GM21367 (cell line): ENCODE measurements around the gene CAPZB.
"Not testable (repeated sequence)": the region's sequence is repeated elsewhere in the genome, so short reads cannot be mapped to it uniquely, and the experiment has no call there.

ENCODE experiments used
- ATAC-seq: cut with Tn5 transposase; IDR thresholded peaks from one replicate; pipeline ENCODE4 v1.9.1; 2021; ENCODE audit not compliant: unreplicated experiment

CAPZB gene

GRCh38 chr1:19499887-19500286, 14.5 kb upstream of the CAPZB start:
- not testable (repeated sequence) for ATAC-seq

- ATAC-seq = not testable (repeated sequence)
Observed at GRCh38 chr1:19497443-19497842, 12.1 kb upstream of the CAPZB start.

- ATAC-seq = no peak
Observed at GRCh38 chr1:19496527-19496874, 11.2 kb upstream of the CAPZB start.

GRCh38 chr1:19495799-19496526, 10.6 kb upstream of the CAPZB start:
- ATAC-seq = no peak

- no peak for ATAC-seq
Observed at GRCh38 chr1:19495000-19495656, 9.8 kb upstream of the CAPZB start.

- no peak for ATAC-seq
Observed at GRCh38 chr1:19493547-19493946, 8.2 kb upstream of the CAPZB start.

- no peak for ATAC-seq
Observed at GRCh38 chr1:19489996-19490395, 4.7 kb upstream of the CAPZB start.

GRCh38 chr1:19488136-19488535, 2.8 kb upstream of the CAPZB start:
- ATAC-seq = no peak

- no peak for ATAC-seq
Observed at GRCh38 chr1:19484798-19485361, 459 bp downstream of the CAPZB start.

- no peak for ATAC-seq
Observed at GRCh38 chr1:19484338-19484797, 971 bp downstream of the CAPZB start.

- ATAC-seq = no peak
Observed at GRCh38 chr1:19483691-19484090, 1.6 kb downstream of the CAPZB start.

- ATAC-seq = no peak
Observed at GRCh38 chr1:19483261-19483660, 2.1 kb downstream of the CAPZB start.

- no peak for ATAC-seq
Observed at GRCh38 chr1:19481826-19482398, 3.4 kb downstream of the CAPZB start.

- no peak for ATAC-seq
Observed at GRCh38 chr1:19480282-19480681, 5.1 kb downstream of the CAPZB start.

GRCh38 chr1:19479351-19480120, 5.8 kb downstream of the CAPZB start:
- no peak for ATAC-seq

- ATAC-seq = no peak
Observed at GRCh38 chr1:19478322-19478721, 7.0 kb downstream of the CAPZB start.

- no peak for ATAC-seq
Observed at GRCh38 chr1:19477284-19478249, 7.8 kb downstream of the CAPZB start.

GRCh38 chr1:19476450-19477190, 8.7 kb downstream of the CAPZB start:
- ATAC-seq = no peak

GRCh38 chr1:19475296-19475695, 10.0 kb downstream of the CAPZB start:
- ATAC-seq = no peak
